Loucy (cell line): Measurements from ENCODE around the gene XRCC4.

Experiments used
- CTCF ChIP-seq: fragments of 200-600 bp; sonication (generic); conservative IDR thresholded peaks from 2 replicates; pipeline ENCODE4 v1.5.1; 2014; ENCODE audit warnings: mild to moderate bottlenecking, antibody characterized with exemption, low read length
- EZH2phosphoT487 ChIP-seq: fragments of 200-600 bp; IDR thresholded peaks from 2 replicates; pipeline ENCODE4 v1.6.1; 2018; ENCODE audit warnings: antibody characterized with exemption, mild to moderate bottlenecking, moderate library complexity, borderline replicate concordance

GRCh38 chr5:83285661-83286398 lies 208.5 kb downstream of the XRCC4 start:
- TF ChIP-seq CTCF (no peak), EZH2phosphoT487 (no peak)
